VCaP (cell line): ENCODE measurements around the gene CIRBP.

ENCODE experiments used
- H3K27ac ChIP-seq: fragments of 450-650 bp; 2 replicates; pipeline ENCODE4 v1.5.1; 2017
- TF ChIP-seq, protein P1 (sequence below): fragments of 450-650 bp; conservative IDR thresholded peaks from 2 replicates; pipeline ENCODE4 v1.5.1; 2017; ENCODE audit warnings: mild to moderate bottlenecking, moderate library complexity

CIRBP gene

DNA sequence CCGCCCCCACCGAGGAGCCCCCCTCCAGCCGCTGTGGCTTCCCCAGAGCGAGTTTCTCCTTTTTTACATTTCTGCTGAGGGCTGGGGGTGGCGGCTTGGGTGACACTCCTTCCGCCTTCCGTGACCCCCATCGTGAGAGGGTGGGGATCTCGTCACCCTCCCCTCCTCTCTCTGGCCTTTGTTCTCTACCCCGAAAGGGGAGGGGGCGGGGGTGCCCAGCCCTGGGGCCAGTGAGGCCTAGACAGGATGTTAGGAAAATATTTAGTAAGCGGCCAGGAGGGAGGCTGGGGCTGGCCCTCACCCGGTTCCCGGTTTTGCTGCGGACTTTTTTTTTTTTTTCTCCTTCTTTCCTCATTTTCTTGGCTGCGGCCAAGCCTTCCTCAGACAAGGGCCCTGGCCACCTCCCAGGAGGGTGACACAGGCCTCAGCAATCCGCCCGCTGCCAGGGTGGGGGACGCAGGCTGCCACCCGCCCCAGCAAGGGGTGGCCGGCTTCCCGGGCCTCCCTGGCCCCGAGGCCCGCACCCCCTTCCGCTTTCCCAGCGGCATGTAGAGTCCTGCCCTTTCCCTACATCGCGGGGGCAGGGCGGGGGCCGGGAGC, 16.8 kb upstream of the CIRBP start:
- TF ChIP-seq, protein P1, sequence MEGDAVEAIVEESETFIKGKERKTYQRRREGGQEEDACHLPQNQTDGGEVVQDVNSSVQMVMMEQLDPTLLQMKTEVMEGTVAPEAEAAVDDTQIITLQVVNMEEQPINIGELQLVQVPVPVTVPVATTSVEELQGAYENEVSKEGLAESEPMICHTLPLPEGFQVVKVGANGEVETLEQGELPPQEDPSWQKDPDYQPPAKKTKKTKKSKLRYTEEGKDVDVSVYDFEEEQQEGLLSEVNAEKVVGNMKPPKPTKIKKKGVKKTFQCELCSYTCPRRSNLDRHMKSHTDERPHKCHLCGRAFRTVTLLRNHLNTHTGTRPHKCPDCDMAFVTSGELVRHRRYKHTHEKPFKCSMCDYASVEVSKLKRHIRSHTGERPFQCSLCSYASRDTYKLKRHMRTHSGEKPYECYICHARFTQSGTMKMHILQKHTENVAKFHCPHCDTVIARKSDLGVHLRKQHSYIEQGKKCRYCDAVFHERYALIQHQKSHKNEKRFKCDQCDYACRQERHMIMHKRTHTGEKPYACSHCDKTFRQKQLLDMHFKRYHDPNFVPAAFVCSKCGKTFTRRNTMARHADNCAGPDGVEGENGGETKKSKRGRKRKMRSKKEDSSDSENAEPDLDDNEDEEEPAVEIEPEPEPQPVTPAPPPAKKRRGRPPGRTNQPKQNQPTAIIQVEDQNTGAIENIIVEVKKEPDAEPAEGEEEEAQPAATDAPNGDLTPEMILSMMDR: no peak
- peak overlapping the region; percentile 91 for H3K27ac ChIP-seq

- H3K27ac ChIP-seq: peak overlapping the region; percentile 91
- TF ChIP-seq, protein P1: no peak
Observed at GRCh38 chr19:1252821-1253513, 16.2 kb upstream of the CIRBP start.

DNA sequence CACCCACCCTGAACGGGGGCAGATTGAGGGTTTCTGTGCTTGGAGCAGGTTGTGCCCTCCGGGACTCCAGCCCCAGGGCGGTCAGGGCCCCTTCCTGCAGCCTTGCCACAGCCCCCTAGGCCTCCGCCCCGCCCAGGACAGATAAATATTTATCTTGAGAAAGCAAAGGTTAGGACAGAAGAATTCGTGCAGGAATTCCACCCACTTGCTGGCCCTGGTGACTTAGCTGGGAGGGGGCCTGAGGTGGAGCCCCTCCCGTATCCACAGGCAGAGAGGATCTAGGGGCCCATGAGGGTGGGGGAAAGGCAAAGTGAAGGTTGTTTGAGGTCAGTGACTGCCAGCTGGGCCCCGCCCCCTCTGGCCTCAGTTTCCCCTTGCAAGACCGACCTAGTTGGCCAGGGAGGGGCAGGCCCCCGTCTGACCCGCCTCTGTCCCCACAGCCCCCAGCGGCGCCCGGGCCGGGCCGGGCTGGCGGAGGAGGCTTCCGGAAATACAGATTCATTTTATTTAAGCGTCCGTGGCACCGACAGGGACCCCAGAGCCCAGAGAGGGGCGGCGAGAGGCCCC, 15.5 kb upstream of the CIRBP start:
- peak overlapping the region; percentile 91 for H3K27ac ChIP-seq
- TF ChIP-seq, protein P1: no peak

GRCh38 chr19:1254081-1254527, 15.0 kb upstream of the CIRBP start:
- TF ChIP-seq, protein P1: no peak

GRCh38 chr19:1254530-1255185, 14.5 kb upstream of the CIRBP start:
- TF ChIP-seq, protein P1: no peak
- peak overlapping the region; percentile 91; the same call in 1 of the 2 replicates for H3K27ac ChIP-seq

More at GRCh38 chr19:1254081-1254527, 15.0 kb upstream of the CIRBP start:
- H3K27ac ChIP-seq: peak overlapping the region; percentile 91

DNA sequence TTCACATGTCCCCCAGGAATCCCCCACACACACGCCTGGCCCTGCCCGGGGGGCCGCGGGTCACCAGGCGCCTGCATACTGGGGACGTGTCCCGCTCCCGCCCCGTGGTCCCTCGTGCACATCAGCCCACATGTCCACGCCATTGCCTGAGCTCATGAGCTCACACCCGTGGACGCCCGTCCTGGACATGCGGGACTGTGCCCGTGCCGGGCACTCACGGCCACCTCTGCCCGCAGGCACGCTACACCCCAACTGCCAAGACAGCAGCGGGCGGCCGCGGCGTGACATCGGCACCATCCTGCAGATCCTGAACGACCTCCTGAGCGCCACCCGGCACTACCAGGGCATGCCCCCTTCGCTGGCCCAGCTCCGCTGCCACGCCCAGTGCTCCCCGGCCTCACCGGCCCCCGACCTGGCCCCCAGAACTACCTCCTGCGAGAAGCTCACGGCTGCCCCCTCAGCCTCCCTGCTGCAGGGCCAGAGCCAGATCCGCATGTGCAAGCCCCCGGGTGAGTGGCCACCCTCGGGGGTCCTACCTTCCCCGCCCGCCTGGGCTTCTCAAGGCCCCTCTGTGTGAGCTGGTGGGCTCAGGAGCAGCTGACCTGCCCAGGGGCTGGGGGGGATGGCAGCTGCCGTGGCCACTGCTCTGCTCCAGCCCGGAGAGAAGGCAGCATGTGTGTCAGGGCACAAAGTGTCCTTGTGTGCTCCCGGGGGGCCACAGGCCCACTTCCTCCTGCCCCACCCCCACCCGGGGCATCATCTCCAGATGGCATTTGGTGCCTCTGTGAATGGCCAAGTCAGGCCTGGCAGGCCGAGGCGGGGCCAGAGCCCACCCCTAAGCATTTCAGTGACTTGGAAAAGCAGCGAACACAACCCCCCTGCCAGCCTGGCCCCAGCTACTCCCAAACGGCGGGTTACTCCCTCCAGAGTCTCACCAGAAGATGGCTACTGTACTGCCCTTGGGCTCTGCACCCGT, 13.7 kb upstream of the CIRBP start:
- no peak overlapping the region for H3K27ac ChIP-seq
- TF ChIP-seq, protein P1: no peak
